ENCODE data around the gene ARHGEF17. TPM values are rescaled to one million over a fixed set of nuclear protein-coding genes. Genes with fewer than 3 reads are reported as not detected.

The ARHGEF17 gene
- total RNA-seq, 1 donor from 2014 or later: 104 TPM

- no peak for TF ChIP-seq CTCF (IDR thresholded peaks at IDR 0.05)
- H3K4me1 Mint-ChIP-seq (ENCODE audit: unreplicated experiment): peaks cover 9% of the 10 kb centered on the region
- DNase-seq (ENCODE audit: extremely low spot score, unreplicated experiment): no peak
- H3K36me3 Mint-ChIP-seq (ENCODE audit: unreplicated experiment): peaks cover 6% of the 10 kb centered on the region
- H3K27ac Mint-ChIP-seq (ENCODE audit: unreplicated experiment): no peak overlapping the region
- H3K4me3 Mint-ChIP-seq (ENCODE audit: unreplicated experiment): no peak overlapping the region
- no peaks in the 10 kb centered on the region for H3K27me3 Mint-ChIP-seq (ENCODE audit: unreplicated experiment)
- H3K9me3 Mint-ChIP-seq (ENCODE audit: unreplicated experiment): no peaks in the 10 kb centered on the region
Measured at GRCh38 chr11:73403541-73403940, 95.5 kb downstream of the ARHGEF17 start.

GRCh38 chr11:73404048-73404447 lies 96.0 kb downstream of the ARHGEF17 start:
- peak; percentile 75 for TF ChIP-seq CTCF (IDR thresholded peaks at IDR 0.05)
- H3K27me3 Mint-ChIP-seq (ENCODE audit: unreplicated experiment): no peaks in the 10 kb centered on the region
- H3K4me3 Mint-ChIP-seq (ENCODE audit: unreplicated experiment): no peak overlapping the region
- H3K36me3 Mint-ChIP-seq (ENCODE audit: unreplicated experiment): peaks cover 9% of the 10 kb centered on the region
- no peak for DNase-seq (ENCODE audit: extremely low spot score, unreplicated experiment)
- peaks cover 7% of the 10 kb centered on the region for H3K4me1 Mint-ChIP-seq (ENCODE audit: unreplicated experiment)
- no peaks in the 10 kb centered on the region for H3K9me3 Mint-ChIP-seq (ENCODE audit: unreplicated experiment)
- H3K27ac Mint-ChIP-seq (ENCODE audit: unreplicated experiment): no peak overlapping the region

- no peak for TF ChIP-seq CTCF (IDR thresholded peaks at IDR 0.05)
- H3K36me3 Mint-ChIP-seq (ENCODE audit: unreplicated experiment): peaks cover 14% of the 10 kb centered on the region
- peaks cover 1% of the 10 kb centered on the region for H3K4me1 Mint-ChIP-seq (ENCODE audit: unreplicated experiment)
- H3K9me3 Mint-ChIP-seq (ENCODE audit: unreplicated experiment): no peaks in the 10 kb centered on the region
- no peak for DNase-seq (ENCODE audit: extremely low spot score, unreplicated experiment)
- no peak overlapping the region for H3K4me3 Mint-ChIP-seq (ENCODE audit: unreplicated experiment)
- H3K27ac Mint-ChIP-seq (ENCODE audit: unreplicated experiment): no peak overlapping the region
- no peaks in the 10 kb centered on the region for H3K27me3 Mint-ChIP-seq (ENCODE audit: unreplicated experiment)
Measured at GRCh38 chr11:73404506-73405145, 96.5 kb downstream of the ARHGEF17 start.

GRCh38 chr11:73405146-73405510 lies 97.1 kb downstream of the ARHGEF17 start:
- Mint-ChIP-seq H3K9me3 (ENCODE audit: unreplicated experiment) (no peaks in the 10 kb centered on the region), H3K27ac (ENCODE audit: unreplicated experiment) (no peak overlapping the region), H3K27me3 (ENCODE audit: unreplicated experiment) (no peaks in the 10 kb centered on the region), H3K4me1 (ENCODE audit: unreplicated experiment) (peaks cover 1% of the 10 kb centered on the region), H3K36me3 (ENCODE audit: unreplicated experiment) (peaks cover 14% of the 10 kb centered on the region), H3K4me3 (ENCODE audit: unreplicated experiment) (no peak overlapping the region)
- DNase-seq (ENCODE audit: extremely low spot score, unreplicated experiment): no peak
- no peak for TF ChIP-seq CTCF (IDR thresholded peaks at IDR 0.05)

GRCh38 chr11:73406131-73406530 lies 98.1 kb downstream of the ARHGEF17 start:
- Mint-ChIP-seq H3K4me1 (ENCODE audit: unreplicated experiment) (peaks cover 6% of the 10 kb centered on the region), H3K4me3 (ENCODE audit: unreplicated experiment) (no peak overlapping the region), H3K27ac (ENCODE audit: unreplicated experiment) (no peak overlapping the region), H3K36me3 (ENCODE audit: unreplicated experiment) (peaks cover 17% of the 10 kb centered on the region), H3K9me3 (ENCODE audit: unreplicated experiment) (no peaks in the 10 kb centered on the region), H3K27me3 (ENCODE audit: unreplicated experiment) (no peaks in the 10 kb centered on the region)
- DNase-seq (ENCODE audit: extremely low spot score, unreplicated experiment): no peak
- TF ChIP-seq CTCF (IDR thresholded peaks at IDR 0.05): no peak
